Stimulated activated CD8-positive, alpha-beta memory T cell treated with anti-CD3 and anti-CD28 coated beads, Interleukin-7, amount 100 ng/mL, for 24 hours (primary cell): ENCODE results near the gene RNASET2.

Source experiments
- DNase-seq: peaks from one replicate; pipeline ENCODE4 v3.0.0-alpha.2; 2020; ENCODE audit warnings: low read depth

RNASET2 gene

GRCh38 chr6:166946125-166946524 lies 10.2 kb downstream of the RNASET2 start:
- no peak for DNase-seq

- no peak for DNase-seq
Measured at GRCh38 chr6:166944666-166945256, 11.6 kb downstream of the RNASET2 start.

- DNase-seq, result no peak
Measured at GRCh38 chr6:166942393-166943168, 13.8 kb downstream of the RNASET2 start.

- DNase-seq, result no peak
Measured at GRCh38 chr6:166940643-166941068, 15.7 kb downstream of the RNASET2 start.

GRCh38 chr6:166939894-166940293 lies 16.5 kb downstream of the RNASET2 start:
- no peak for DNase-seq

- DNase-seq, result no peak
Measured at GRCh38 chr6:166939345-166939744, 17.0 kb downstream of the RNASET2 start.

GRCh38 chr6:166938704-166939103 lies 17.6 kb downstream of the RNASET2 start:
- no peak for DNase-seq

GRCh38 chr6:166938150-166938549 lies 18.2 kb downstream of the RNASET2 start:
- no peak for DNase-seq

GRCh38 chr6:166937746-166938145 lies 18.6 kb downstream of the RNASET2 start:
- DNase-seq, result no peak

- DNase-seq, result no peak
Measured at GRCh38 chr6:166936079-166936787, 20.1 kb downstream of the RNASET2 start.

GRCh38 chr6:166935353-166935752 lies 21.0 kb downstream of the RNASET2 start:
- no peak for DNase-seq

- DNase-seq, result no peak
Measured at GRCh38 chr6:166934174-166934573, 22.2 kb downstream of the RNASET2 start.

GRCh38 chr6:166933396-166933795 lies 23.0 kb downstream of the RNASET2 start:
- DNase-seq, result no peak

GRCh38 chr6:166932616-166933015 lies 23.7 kb downstream of the RNASET2 start:
- no peak for DNase-seq

GRCh38 chr6:166932116-166932515 lies 24.2 kb downstream of the RNASET2 start:
- DNase-seq, result no peak

- no peak for DNase-seq
Measured at GRCh38 chr6:166931426-166931970, 24.9 kb downstream of the RNASET2 start.

GRCh38 chr6:166930354-166930891 lies 25.9 kb downstream of the RNASET2 start:
- no peak for DNase-seq

GRCh38 chr6:166929542-166930189 lies 26.7 kb downstream of the RNASET2 start:
- DNase-seq, result no peak

GRCh38 chr6:166928644-166929541 lies 27.5 kb downstream of the RNASET2 start:
- DNase-seq, result no peak

GRCh38 chr6:166927935-166928643 lies 28.3 kb downstream of the RNASET2 start:
- DNase-seq, result no peak
